GM12891 (cell line): ENCODE data around the gene RPL28.

ENCODE experiments used
- POLR2A ChIP-seq: IDR thresholded peaks from 2 replicates; pipeline ENCODE4 v1.6.1; 2011; ENCODE audit warnings: low read depth, low read length, control low read depth
- POLR2AphosphoS5 ChIP-seq: IDR thresholded peaks from 2 replicates; pipeline ENCODE4 v1.6.1; 2011; ENCODE audit warnings: low read depth, low read length, control low read depth
- POU2F2 ChIP-seq: IDR thresholded peaks from 2 replicates; pipeline ENCODE4 v1.6.1; 2011; ENCODE audit warnings: low read depth, mild to moderate bottlenecking, control low read depth, low read length, moderate library complexity
- SPI1 ChIP-seq: IDR thresholded peaks from 2 replicates; pipeline ENCODE4 v1.6.1; 2011; ENCODE audit warnings: low read depth, low read length, control low read depth
- TAF1 ChIP-seq: IDR thresholded peaks from 2 replicates; pipeline ENCODE4 v1.6.1; 2011; ENCODE audit warnings: low read depth, low read length, control low read depth

DNA sequence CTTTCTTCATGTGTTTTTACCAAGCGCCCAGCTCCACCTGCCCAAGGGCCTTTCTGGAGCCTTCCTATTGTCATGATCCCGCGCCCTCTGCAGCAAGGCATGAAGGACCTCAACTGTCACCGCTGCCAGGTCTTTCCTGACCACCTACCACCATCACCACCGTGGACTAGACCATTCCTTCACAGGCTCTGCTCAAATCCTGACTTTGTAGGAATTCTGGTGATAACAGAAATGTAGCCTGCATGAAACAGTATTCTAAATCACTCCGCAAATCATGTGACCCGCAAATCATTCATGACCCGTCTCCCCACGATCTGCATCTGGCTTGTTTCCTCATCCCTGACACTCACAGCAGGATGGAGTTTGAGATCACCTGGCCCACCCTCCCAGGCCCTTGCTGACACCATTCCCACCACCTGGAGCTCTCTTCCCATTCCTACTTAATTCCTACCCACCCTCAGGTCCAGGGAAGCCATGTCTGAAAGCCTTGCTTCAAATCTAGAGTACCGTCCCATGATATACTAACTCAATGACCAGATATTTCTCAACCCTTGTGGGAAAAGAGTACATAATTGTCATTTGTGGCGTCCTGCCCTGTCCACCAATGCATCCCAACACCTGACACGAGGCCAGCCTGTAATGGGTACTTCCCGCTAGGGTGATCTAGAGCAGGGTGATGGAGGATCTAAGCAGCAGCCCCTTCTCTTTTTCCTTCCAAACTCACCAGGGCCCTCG is 20.5 kb downstream of the RPL28 start:
- no peak for TF ChIP-seq SPI1
- TF ChIP-seq POLR2A = no peak
- no peak for TF ChIP-seq POLR2AphosphoS5
- no peak for TF ChIP-seq TAF1
- TF ChIP-seq POU2F2 = no peak
